ENCODE results near the gene CD96.
A peak's percentile ranks its signal among the peaks of the same experiment; 100 is the strongest.

CD96 gene

DNA sequence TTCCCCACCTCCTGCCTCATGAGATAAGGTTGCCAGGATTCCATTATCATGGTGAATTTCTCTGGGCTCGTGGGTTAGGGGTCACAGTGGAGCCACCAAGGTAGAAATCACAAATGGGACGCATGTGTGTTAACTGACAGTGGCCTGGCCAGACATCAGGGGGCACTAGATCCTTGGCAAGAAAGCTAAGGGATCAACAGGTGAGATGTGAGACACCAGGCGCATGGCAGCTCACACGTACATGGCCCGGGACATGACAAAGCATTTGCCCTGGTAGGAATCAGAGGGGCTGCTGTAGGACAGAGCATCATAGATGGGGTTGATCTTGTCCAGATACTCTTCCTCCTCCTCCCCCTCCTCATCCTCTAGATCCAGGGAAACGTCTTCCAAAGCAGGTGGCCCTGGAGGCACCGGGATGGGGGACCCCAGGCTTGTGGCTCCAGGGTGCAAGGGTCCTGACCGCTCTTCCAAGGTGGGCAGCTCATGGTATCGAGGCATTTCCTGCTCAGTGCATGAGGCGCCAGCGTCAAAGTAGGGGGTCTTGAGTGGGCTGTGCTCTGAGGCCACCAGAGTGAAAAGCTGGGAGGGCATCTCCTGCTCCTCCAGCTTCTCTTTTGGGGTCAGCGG is 28.5 kb downstream of the CD96 start:
- TF ChIP-seq EGR1 (IDR thresholded peaks at IDR 0.05) (no peak), MAX (IDR thresholded peaks at IDR 0.05) (no peak), TCF12 (IDR thresholded peaks at IDR 0.05; ENCODE audit: low read depth) (no peak), RAD21 (IDR thresholded peaks at IDR 0.05; ENCODE audit: low read depth) (peak; percentile 21; the same call in 1 of the 2 replicates)

- TF ChIP-seq CREB1 (IDR thresholded peaks at IDR 0.05; ENCODE audit: low read depth) (no peak), EP300 (IDR thresholded peaks at IDR 0.05; ENCODE audit: borderline replicate concordance) (no peak)
These were observed 29.3 kb downstream of the CD96 start for GRCh38 chr3:111571282-111571681.

- TF ChIP-seq MAX (IDR thresholded peaks at IDR 0.05) = no peak
- TF ChIP-seq EP300 (IDR thresholded peaks at IDR 0.05; ENCODE audit: borderline replicate concordance) = no peak
- TF ChIP-seq YY1 (IDR thresholded peaks at IDR 0.05; ENCODE audit: low read depth) = no peak
These were observed 30.0 kb downstream of the CD96 start for GRCh38 chr3:111571907-111572460.

GRCh38 chr3:111577113-111577512 is 35.1 kb downstream of the CD96 start:
- peak; percentile 4; the same call in 1 of the 2 replicates for TF ChIP-seq RAD21 (IDR thresholded peaks at IDR 0.05; ENCODE audit: low read depth)
- TF ChIP-seq TEAD4 (IDR thresholded peaks at IDR 0.05) = no peak
- TF ChIP-seq FOXM1 (IDR thresholded peaks at IDR 0.05; ENCODE audit: borderline replicate concordance, low read depth) = no peak
- no peak for TF ChIP-seq TAF1 (IDR thresholded peaks at IDR 0.05; ENCODE audit: low read depth)
- TF ChIP-seq EP300 (IDR thresholded peaks at IDR 0.05; ENCODE audit: borderline replicate concordance) = peak; percentile 54; the same call in 1 of the 2 replicates
- TF ChIP-seq NFIC (IDR thresholded peaks at IDR 0.05) = peak; percentile 90
- TF ChIP-seq TCF12 (IDR thresholded peaks at IDR 0.05; ENCODE audit: low read depth) = 0 out of 2 replicates have a peak, but pooled peaks have one; percentile 24

GRCh38 chr3:111577798-111578685 is 36.0 kb downstream of the CD96 start:
- TF ChIP-seq ZBTB7A (IDR thresholded peaks at IDR 0.05; ENCODE audit: low read depth) (no peak), EP300 (IDR thresholded peaks at IDR 0.05; ENCODE audit: borderline replicate concordance) (no peak), REST (IDR thresholded peaks at IDR 0.05; ENCODE audit: low read depth) (no peak), YY1 (IDR thresholded peaks at IDR 0.05; ENCODE audit: low read depth) (peak; percentile 24; the same call in 1 of the 2 replicates), RAD21 (IDR thresholded peaks at IDR 0.05; ENCODE audit: low read depth) (peak; percentile 92), TEAD4 (IDR thresholded peaks at IDR 0.05) (no peak), EGR1 (IDR thresholded peaks at IDR 0.05) (no peak), MAX (IDR thresholded peaks at IDR 0.05) (no peak), USF1 (IDR thresholded peaks at IDR 0.05) (no peak), NFIC (IDR thresholded peaks at IDR 0.05) (no peak)

DNA sequence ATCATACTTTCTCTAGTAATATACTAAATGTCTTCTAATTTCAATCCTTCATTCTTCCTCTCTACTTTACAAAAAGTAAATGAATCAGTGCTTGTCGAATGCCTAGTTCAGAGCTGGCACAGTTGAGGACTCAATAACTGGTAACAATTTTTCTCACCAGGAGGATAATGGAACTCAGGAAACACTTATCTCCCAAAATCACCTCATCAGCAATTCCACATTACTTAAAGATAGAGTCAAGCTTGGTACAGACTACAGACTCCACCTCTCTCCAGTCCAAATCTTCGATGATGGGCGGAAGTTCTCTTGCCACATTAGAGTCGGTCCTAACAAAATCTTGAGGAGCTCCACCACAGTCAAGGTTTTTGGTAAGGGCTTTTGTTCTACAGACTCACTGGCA is 36.9 kb downstream of the CD96 start:
- TF ChIP-seq YY1 (IDR thresholded peaks at IDR 0.05; ENCODE audit: low read depth) (no peak), TAF1 (IDR thresholded peaks at IDR 0.05; ENCODE audit: low read depth) (no peak), EGR1 (IDR thresholded peaks at IDR 0.05) (no peak), REST (IDR thresholded peaks at IDR 0.05; ENCODE audit: low read depth) (no peak), TCF12 (IDR thresholded peaks at IDR 0.05; ENCODE audit: low read depth) (no peak), NFIC (IDR thresholded peaks at IDR 0.05) (no peak), MAX (IDR thresholded peaks at IDR 0.05) (no peak), FOXM1 (IDR thresholded peaks at IDR 0.05; ENCODE audit: borderline replicate concordance, low read depth) (no peak), CREB1 (IDR thresholded peaks at IDR 0.05; ENCODE audit: low read depth) (no peak), USF1 (IDR thresholded peaks at IDR 0.05) (no peak), CEBPB (IDR thresholded peaks at IDR 0.05) (no peak), ZBTB7A (IDR thresholded peaks at IDR 0.05; ENCODE audit: low read depth) (no peak), TEAD4 (IDR thresholded peaks at IDR 0.05) (no peak)
